GM12878 (cell line): Measurements from ENCODE around the gene ODF2L. TPM values are rescaled to one million over a fixed set of nuclear protein-coding genes. Genes with fewer than 3 reads are reported as not detected.

Source experiments
- ATAC-seq: fragments of 200-7000 bp; cut with Tn5 transposase; 3 replicates; pipeline ENCODE4 v1.9.1; 2020; ENCODE audit warnings: mild to moderate bottlenecking, moderate library complexity
- BruUV-seq: library from RNA; stranded (reverse); fragments of 400-500 nt; replicated peaks from 2 replicates; lab custom pipeline; 2021; lab: Mats Ljungman, UMichigan
- CTCF ChIA-PET: fragments of 300-600 bp; sonication (Branson Sonifier 250); formaldehyde crosslinking; extraction: SDS; loops from one replicate; lab custom pipeline; 2021; ENCODE audit warnings: inconsistent platforms; lab: Yijun Ruan, JAX
- POLR2A ChIA-PET: fragments of 350-600 bp; formaldehyde crosslinking; extraction: SDS; loops from one replicate; lab custom pipeline; 2021; ENCODE audit warnings: inconsistent platforms; lab: Charles Lee
- RAD21 ChIA-PET: fragments of 300-600 bp; sonication (Branson Sonifier 250); formaldehyde crosslinking; loops from one replicate; lab custom pipeline; 2023; ENCODE audit warnings: antibody characterized with exemption; ENCODE audit not compliant: unreplicated experiment; lab: Charles Lee
- SMC1A ChIA-PET: fragments of 300-600 bp; sonication (Branson Sonifier 250); formaldehyde crosslinking; loops from one replicate; lab custom pipeline; 2023; ENCODE audit not compliant: unreplicated experiment, uncharacterized antibody; lab: Charles Lee
- DNase-seq: peaks from one replicate; pipeline ENCODE4 v3.0.0-alpha.2; 2011; ENCODE audit warnings: low read depth, low spot score
- FAIRE-seq: peaks from 3 replicates; lab custom pipeline; 2011; peaks lifted over from hg19 to GRCh38; lab: Jason Lieb, UNC
- H2AFZ ChIP-seq: 2 replicates; pipeline ENCODE4 v1.6.0; 2011; ENCODE audit warnings: low read depth, low read length, control low read depth; ENCODE audit not compliant: control insufficient read depth
- H3K27ac ChIP-seq: 2 replicates; pipeline ENCODE4 v1.5.1; 2011; ENCODE audit warnings: control low read depth; ENCODE audit not compliant: control insufficient read depth, insufficient read depth
- H3K27me3 ChIP-seq, 2 experiments: replicated peaks in 1 of 2; 2 replicates each; pipeline versions ENCODE4 v1.6.0 to v1.6.1; 2011; ENCODE audit warnings: low read length in 1 of 2; ENCODE audit not compliant: control insufficient read depth in 2 of 2, insufficient read depth in 2 of 2
- H3K36me3 ChIP-seq, 2 experiments: 2 replicates each; pipeline ENCODE4 v1.5.1; 2011; ENCODE audit warnings: low read length in 1 of 2; ENCODE audit not compliant: control insufficient read depth in 2 of 2, insufficient read depth in 2 of 2
- H3K4me1 ChIP-seq: 2 replicates; pipeline ENCODE4 v1.6.1; 2011; ENCODE audit warnings: mild to moderate bottlenecking, low read length, moderate library complexity, mixed read lengths; ENCODE audit not compliant: control insufficient read depth, insufficient read depth
- H3K4me2 ChIP-seq: 2 replicates; pipeline ENCODE4 v1.6.0; 2011; ENCODE audit warnings: control low read depth; ENCODE audit not compliant: control insufficient read depth, insufficient read depth
- H3K4me3 ChIP-seq: fragments of 200-600 bp; sonication (generic); 2 replicates; pipeline ENCODE4 v1.5.1; 2016
- H3K79me2 ChIP-seq: 2 replicates; pipeline ENCODE4 v1.6.0; 2011; ENCODE audit warnings: low read length; ENCODE audit not compliant: control insufficient read depth, insufficient read depth
- H3K9ac ChIP-seq: 2 replicates; pipeline ENCODE4 v1.8.0; 2011; ENCODE audit warnings: low read length, control low read depth, mixed read lengths; ENCODE audit not compliant: control insufficient read depth, insufficient read depth
- H3K9me3 ChIP-seq: replicated peaks from 3 replicates; pipeline ENCODE4 v1.5.1; 2011; ENCODE audit warnings: mild to moderate bottlenecking, low read length; ENCODE audit not compliant: control insufficient read depth, insufficient read depth
- H4K20me1 ChIP-seq: 2 replicates; pipeline ENCODE4 v1.6.0; 2011; ENCODE audit not compliant: control insufficient read depth, insufficient read depth
- ATF3 ChIP-seq: IDR thresholded peaks from 2 replicates; pipeline ENCODE4 v1.6.1; 2011; ENCODE audit warnings: low read depth, mild to moderate bottlenecking, low read length, moderate library complexity, borderline replicate concordance; ENCODE audit errors: extremely low read depth
- CHD1 ChIP-seq: IDR thresholded peaks from 2 replicates; pipeline ENCODE4 v1.6.1; 2012; ENCODE audit warnings: low read depth, low read length, improper control_type of control experiment
- CHD2 ChIP-seq: IDR thresholded peaks from 2 replicates; pipeline ENCODE4 v1.6.1; 2011; ENCODE audit warnings: low read depth, low read length, improper control_type of control experiment, borderline replicate concordance
- EED ChIP-seq: sonication (generic); IDR thresholded peaks from 2 replicates; pipeline ENCODE4 v1.6.1; 2016; ENCODE audit warnings: antibody characterized with exemption, low read depth
- EGR1 ChIP-seq, 2 experiments: IDR thresholded peaks; 1 replicate in 1 of 2; 2 replicates in 1 of 2; pipeline ENCODE4 v1.6.1; 2011 to 2012; ENCODE audit warnings: low read depth in 2 of 2, low read length in 2 of 2, borderline replicate concordance in 1 of 2, mild to moderate bottlenecking in 1 of 2, moderate library complexity in 1 of 2
- ELK1 ChIP-seq: IDR thresholded peaks from 2 replicates; pipeline ENCODE4 v1.6.1; 2012; ENCODE audit warnings: low read depth, low read length, improper control_type of control experiment
- GABPA ChIP-seq: IDR thresholded peaks from 2 replicates; pipeline ENCODE4 v1.6.1; 2014; ENCODE audit warnings: antibody characterized with exemption, low read depth, mild to moderate bottlenecking, inconsistent platforms
- IRF3 ChIP-seq: fragments of 450-650 bp; IDR thresholded peaks from 2 replicates; pipeline ENCODE4 v1.6.1; 2014; ENCODE audit warnings: mild to moderate bottlenecking
- KDM1A ChIP-seq: fragments of 200-600 bp; sonication (generic); IDR thresholded peaks from 2 replicates; pipeline ENCODE4 v1.6.1; 2016; ENCODE audit warnings: borderline replicate concordance
- MTA2 ChIP-seq: fragments of 450-650 bp; IDR thresholded peaks from 2 replicates; pipeline ENCODE4 v1.6.1; 2016; ENCODE audit warnings: low read depth, mild to moderate bottlenecking, moderate library complexity
- MYB ChIP-seq: fragments of 150-350 bp; IDR thresholded peaks from 2 replicates; pipeline ENCODE4 v1.6.1; 2014; ENCODE audit warnings: mild to moderate bottlenecking, low read depth, low read length, borderline replicate concordance
- PAX5 ChIP-seq: IDR thresholded peaks from 2 replicates; pipeline ENCODE4 v1.6.1; 2011; ENCODE audit warnings: low read depth, low read length, borderline replicate concordance
- SREBF2 ChIP-seq: IDR thresholded peaks from 2 replicates; pipeline ENCODE4 v1.6.1; 2012; ENCODE audit warnings: mild to moderate bottlenecking, low read length
- STAT3 ChIP-seq: IDR thresholded peaks from 2 replicates; pipeline ENCODE4 v1.6.1; 2011; ENCODE audit warnings: low read depth, low read length, improper control_type of control experiment
- TCF7 ChIP-seq: IDR thresholded peaks from 2 replicates; pipeline ENCODE4 v1.6.1; 2014; ENCODE audit warnings: antibody characterized with exemption, borderline replicate concordance
- USF1 ChIP-seq: IDR thresholded peaks from 2 replicates; pipeline ENCODE4 v1.6.1; 2011; ENCODE audit warnings: borderline replicate concordance, low read depth, mild to moderate bottlenecking, moderate library complexity, mixed read lengths, low read length; ENCODE audit not compliant: insufficient read depth; ENCODE audit errors: extremely low read length
- ZNF622 ChIP-seq: fragments of 450-650 bp; IDR thresholded peaks from 2 replicates; pipeline ENCODE4 v1.6.1; 2017; ENCODE audit warnings: mild to moderate bottlenecking, inconsistent platforms
- WGBS: methylation state at CpG from one replicate; pipeline ENCODE4 v1.1.6; 2016; ENCODE audit warnings: low lambda C conversion rate; ENCODE audit not compliant: insufficient replicate concordance, insufficient coverage; ENCODE audit errors: missing lambda C conversion rate; 5-methylcytosine and 5-hydroxymethylcytosine counted together
- in situ Hi-C: fragments of 300-500 bp; cut with MboI; formaldehyde crosslinking; loops from 9 replicates; pipeline ENCODE4 v1.14.3; 2018; ENCODE audit warnings: mixed read lengths
- intact Hi-C: fragments of 100-400 bp; cut with micrococcal nuclease; formaldehyde crosslinking; loops from one replicate; pipeline ENCODE4 v1.14.2; 2022; ENCODE audit not compliant: unreplicated experiment
- polyA plus RNA-seq, 11 experiments: library from polyadenylated mRNA; depleted of rRNA in 4 of 11; unstranded in 6 of 11; stranded (reverse) in 5 of 11; fragments of >200 nt; fragmentation: Nextera tagmentation in 4 of 11; fragmentation: Illumina TruSeq in 1 of 11; extraction: Ambion mirVana in 4 of 11; extraction: Trizol in 1 of 11; gene quantifications; 1 replicate in 1 of 11; 2 replicates in 10 of 11; pipeline versions ENCODE4 v1.2.1 to v1.2.3, GENCODE V29; 2011 to 2016; ENCODE audit warnings: inconsistent platforms in 2 of 11, missing spikeins in 2 of 11, low read depth in 1 of 11
- total RNA-seq, 4 experiments: library from RNA; depleted of rRNA in 3 of 4; stranded (reverse); fragments of >200 nt in 3 of 4; fragmentation: Illumina TruSeq in 1 of 4; extraction: Trizol in 1 of 4; gene quantifications; 2 replicates each; pipeline versions ENCODE4 v1.2.1 to v1.2.3, GENCODE V29; 2013 to 2021

ODF2L gene
- total and polyA plus RNA-seq, 10 of the 15 experiments (the other 5 are each of a cell fraction or from before 2014, with no cell fraction given) = 10.4 to 29.5 (median 18.5) TPM

- SMC1A ChIA-PET = interaction anchor here (1.6 kb wide), 1 partner anchor 36 kb away, joined by 3 read pairs; no protein-coding TSS in a partner anchor
- RAD21 ChIA-PET = no interaction called here
Observed at GRCh38 chr1:86317926-86318325, 78.2 kb downstream of the ODF2L start.

GRCh38 chr1:86305731-86306130 is 90.4 kb downstream of the ODF2L start:
- Histone ChIP-seq H3K4me3 (no peak overlapping the region), H3K27me3 (no peaks in the 10 kb centered on the region; a peak in 1 of 4 replicates), H3K9me3 (no peaks in the 10 kb centered on the region), H2AFZ (no peak overlapping the region), H3K4me2 (no peak overlapping the region), H3K4me1 (no peaks in the 10 kb centered on the region), H3K27ac (no peak overlapping the region), H4K20me1 (no peaks in the 10 kb centered on the region), H3K36me3 (no peaks in the 10 kb centered on the region), H3K79me2 (no peaks in the 10 kb centered on the region), H3K9ac (no peak overlapping the region)
- BruUV-seq = no TSS peak
- ChIA-PET CTCF (no interaction called here), POLR2A (no interaction called here), RAD21 (no interaction called here), SMC1A (no interaction called here)
- in situ Hi-C loops = no loop called here
- 67% methylated on average over 3 of the region's 3 CpGs for WGBS
- ATAC-seq (no peak), FAIRE-seq (no peak), DNase-seq (no peak)
- intact Hi-C loops = no loop called here
- TF ChIP-seq ELK1 = no peak
- TF ChIP-seq ZNF622 = no peak
- TF ChIP-seq STAT3 = no peak
- no peak for TF ChIP-seq CHD2
- TF ChIP-seq SREBF2 = no peak
- no peak for TF ChIP-seq USF1
- no peak for TF ChIP-seq MTA2
- no peak for TF ChIP-seq IRF3
- no peak for TF ChIP-seq PAX5
- TF ChIP-seq TCF7 = no peak

More at GRCh38 chr1:86317926-86318325, 78.2 kb downstream of the ODF2L start:
- FAIRE-seq (no peak), DNase-seq (no peak), ATAC-seq (no peak)
- no peaks in the 10 kb centered on the region for H3K9me3 ChIP-seq
- POLR2A ChIA-PET = no interaction called here
- no peaks in the 10 kb centered on the region for H3K4me1 ChIP-seq
- no TSS peak for BruUV-seq
- no peak overlapping the region for H3K9ac ChIP-seq
- no peaks in the 10 kb centered on the region for H3K36me3 ChIP-seq
- no peak for TF ChIP-seq EGR1 (IDR thresholded peaks at IDR 0.05; ENCODE audit: borderline replicate concordance in 1 of 2, low read depth in 2 of 2, low read length in 2 of 2)
- TF ChIP-seq MYB = no peak
- TF ChIP-seq ATF3 = no peak
- no peak for TF ChIP-seq KDM1A
- no peak for TF ChIP-seq CHD1
- no peak for TF ChIP-seq EED
- TF ChIP-seq GABPA = no peak
- CTCF ChIA-PET = no interaction called here
- no peaks in the 10 kb centered on the region for H3K79me2 ChIP-seq
- H3K27ac ChIP-seq = no peak overlapping the region
- no peak overlapping the region for H3K4me3 ChIP-seq
- H3K4me2 ChIP-seq = no peak overlapping the region
- H3K27me3 ChIP-seq = no peaks in the 10 kb centered on the region
- H4K20me1 ChIP-seq = no peaks in the 10 kb centered on the region
- in situ Hi-C loops (no loop called here), intact Hi-C loops (no loop called here)
- no peak overlapping the region for H2AFZ ChIP-seq
